ENCODE results near the gene PODNL1.
A peak's percentile ranks its signal among the peaks of the same experiment; 100 is the strongest.
"Not testable (repeated sequence)": the region's sequence is repeated elsewhere in the genome, so short reads cannot be mapped to it uniquely, and the experiment has no call there.

PODNL1 gene

GRCh38 chr19:13972368-13973155, 34.3 kb upstream of the PODNL1 start:
- no peak for DNase-seq

GRCh38 chr19:13971868-13972267, 33.7 kb upstream of the PODNL1 start:
- not testable (repeated sequence) for DNase-seq

GRCh38 chr19:13969897-13970296, 31.7 kb upstream of the PODNL1 start:
- no peak for DNase-seq

GRCh38 chr19:13968999-13969398, 30.8 kb upstream of the PODNL1 start:
- DNase-seq: no peak

GRCh38 chr19:13968383-13968935, 30.2 kb upstream of the PODNL1 start:
- no peak for DNase-seq

- DNase-seq: not testable (repeated sequence)
These were observed 29.0 kb upstream of the PODNL1 start for GRCh38 chr19:13967206-13967605.

- no peak for DNase-seq
These were observed 28.5 kb upstream of the PODNL1 start for GRCh38 chr19:13966684-13967128.

GRCh38 chr19:13965926-13966683, 27.9 kb upstream of the PODNL1 start:
- no peak for DNase-seq

GRCh38 chr19:13965377-13965896, 27.2 kb upstream of the PODNL1 start:
- no peak for DNase-seq

GRCh38 chr19:13964776-13965175, 26.6 kb upstream of the PODNL1 start:
- DNase-seq: no peak

- no peak for DNase-seq
These were observed 25.4 kb upstream of the PODNL1 start for GRCh38 chr19:13963603-13964105.

GRCh38 chr19:13962699-13963602, 24.7 kb upstream of the PODNL1 start:
- no peak for DNase-seq

- DNase-seq: no peak
These were observed 23.8 kb upstream of the PODNL1 start for GRCh38 chr19:13961826-13962698.

- no peak for DNase-seq
These were observed 22.9 kb upstream of the PODNL1 start for GRCh38 chr19:13960863-13961784.

- peak; percentile 47 for DNase-seq
These were observed 22.0 kb upstream of the PODNL1 start for GRCh38 chr19:13959962-13960862.

GRCh38 chr19:13959141-13959961, 21.1 kb upstream of the PODNL1 start:
- no peak for DNase-seq

GRCh38 chr19:13958043-13958442, 19.8 kb upstream of the PODNL1 start:
- DNase-seq: no peak

GRCh38 chr19:13957051-13957450, 18.8 kb upstream of the PODNL1 start:
- no peak for DNase-seq
